ENCODE results near the gene EDN1.

Gene EDN1

GRCh38 chr6:12335717-12336116 is 45.6 kb downstream of the EDN1 start:
- no peaks in the 10 kb centered on the region for H3K4me1 ChIP-seq (ENCODE audit: low read length)
- H3K79me2 ChIP-seq (ENCODE audit: low read length) = no peaks in the 10 kb centered on the region
- H3K27me3 ChIP-seq (replicated peaks; ENCODE audit: insufficient read depth, low read length) = no peaks in the 10 kb centered on the region
- no peaks in the 10 kb centered on the region for H4K20me1 ChIP-seq (ENCODE audit: insufficient read depth, low read length)
- H3K4me3 ChIP-seq (ENCODE audit: low read length) = no peak overlapping the region
- no peak overlapping the region for H3K9ac ChIP-seq (ENCODE audit: low read length)
- no peak overlapping the region for H3K4me2 ChIP-seq (ENCODE audit: low read depth, low read length)
- TF ChIP-seq EZH2 (optimal IDR thresholded peaks at IDR 0.05; ENCODE audit: low read depth, low read length) = no peak
- TF ChIP-seq CTCF (IDR thresholded peaks at IDR 0.05; ENCODE audit: low read length) = no peak
- TF ChIP-seq EZH2phosphoT487 (IDR thresholded peaks at IDR 0.05; ENCODE audit: low read length) = no peak
- no peak for DNase-seq
- no peaks in the 10 kb centered on the region for H3F3A ChIP-seq (ENCODE audit: insufficient read depth, low read length)
- H3K27ac ChIP-seq (ENCODE audit: low read length) = no peak overlapping the region
- H2AFZ ChIP-seq (ENCODE audit: low read length) = no peak overlapping the region
- H3K9me3 ChIP-seq (replicated peaks; ENCODE audit: insufficient read depth, low read length) = no peaks in the 10 kb centered on the region
- no peaks in the 10 kb centered on the region for H3K36me3 ChIP-seq (replicated peaks; ENCODE audit: insufficient read depth, low read length)
- no peaks in the 10 kb centered on the region for H3K9me2 ChIP-seq (replicated peaks; ENCODE audit: insufficient read depth, low read length)

GRCh38 chr6:12336121-12336971 is 46.2 kb downstream of the EDN1 start:
- H3K9me2 ChIP-seq (replicated peaks; ENCODE audit: insufficient read depth, low read length) = no peaks in the 10 kb centered on the region
- no peaks in the 10 kb centered on the region for H4K20me1 ChIP-seq (ENCODE audit: insufficient read depth, low read length)
- no peak for DNase-seq
- H3K9ac ChIP-seq (ENCODE audit: low read length) = no peak overlapping the region
- no peaks in the 10 kb centered on the region for H3K36me3 ChIP-seq (replicated peaks; ENCODE audit: insufficient read depth, low read length)
- H3K4me1 ChIP-seq (ENCODE audit: low read length) = no peaks in the 10 kb centered on the region
- TF ChIP-seq EZH2 (optimal IDR thresholded peaks at IDR 0.05; ENCODE audit: low read depth, low read length) = no peak
- TF ChIP-seq EZH2phosphoT487 (IDR thresholded peaks at IDR 0.05; ENCODE audit: low read length) = no peak
- TF ChIP-seq CTCF (IDR thresholded peaks at IDR 0.05; ENCODE audit: low read length) = no peak
- no peak overlapping the region for H3K4me3 ChIP-seq (ENCODE audit: low read length)
- no peak overlapping the region for H2AFZ ChIP-seq (ENCODE audit: low read length)
- no peaks in the 10 kb centered on the region for H3F3A ChIP-seq (ENCODE audit: insufficient read depth, low read length)
- no peak overlapping the region for H3K27ac ChIP-seq (ENCODE audit: low read length)
- no peak overlapping the region for H3K4me2 ChIP-seq (ENCODE audit: low read depth, low read length)
- H3K9me3 ChIP-seq (replicated peaks; ENCODE audit: insufficient read depth, low read length) = no peaks in the 10 kb centered on the region
- H3K27me3 ChIP-seq (replicated peaks; ENCODE audit: insufficient read depth, low read length) = no peaks in the 10 kb centered on the region
- no peaks in the 10 kb centered on the region for H3K79me2 ChIP-seq (ENCODE audit: low read length)

- no peaks in the 10 kb centered on the region for H4K20me1 ChIP-seq (ENCODE audit: insufficient read depth, low read length)
- no peak overlapping the region for H3K4me2 ChIP-seq (ENCODE audit: low read depth, low read length)
- no peak overlapping the region for H3K4me3 ChIP-seq (ENCODE audit: low read length)
- H3K9ac ChIP-seq (ENCODE audit: low read length) = no peak overlapping the region
- H3K9me3 ChIP-seq (replicated peaks; ENCODE audit: insufficient read depth, low read length) = no peaks in the 10 kb centered on the region
- H3K4me1 ChIP-seq (ENCODE audit: low read length) = no peaks in the 10 kb centered on the region
- H3K27me3 ChIP-seq (replicated peaks; ENCODE audit: insufficient read depth, low read length) = no peaks in the 10 kb centered on the region
- no peak overlapping the region for H2AFZ ChIP-seq (ENCODE audit: low read length)
- H3F3A ChIP-seq (ENCODE audit: insufficient read depth, low read length) = no peaks in the 10 kb centered on the region
- no peaks in the 10 kb centered on the region for H3K79me2 ChIP-seq (ENCODE audit: low read length)
- H3K9me2 ChIP-seq (replicated peaks; ENCODE audit: insufficient read depth, low read length) = no peaks in the 10 kb centered on the region
- DNase-seq = no peak
- no peaks in the 10 kb centered on the region for H3K36me3 ChIP-seq (replicated peaks; ENCODE audit: insufficient read depth, low read length)
- no peak overlapping the region for H3K27ac ChIP-seq (ENCODE audit: low read length)
- TF ChIP-seq EZH2phosphoT487 (IDR thresholded peaks at IDR 0.05; ENCODE audit: low read length) (no peak), EZH2 (optimal IDR thresholded peaks at IDR 0.05; ENCODE audit: low read depth, low read length) (no peak), CTCF (IDR thresholded peaks at IDR 0.05; ENCODE audit: low read length) (no peak)
Observed at GRCh38 chr6:12339022-12339421, 48.9 kb downstream of the EDN1 start.
